SH-SY5Y (cell line): Measurements from ENCODE around the gene EEPD1.

Source experiments
- GATA2 ChIP-seq: IDR thresholded peaks from 2 replicates; pipeline ENCODE4 v1.6.1; 2011; ENCODE audit warnings: mild to moderate bottlenecking, low read depth, low read length
- GATA3 ChIP-seq: IDR thresholded peaks from 2 replicates; pipeline ENCODE4 v1.6.1; 2011; ENCODE audit warnings: low read depth, mild to moderate bottlenecking, low read length, moderate library complexity

Gene EEPD1

GRCh38 chr7:36304099-36304425 is 151.0 kb downstream of the EEPD1 start:
- no peak for TF ChIP-seq GATA2
- TF ChIP-seq GATA3: no peak

- TF ChIP-seq GATA2 (no peak), GATA3 (no peak)
Measured at GRCh38 chr7:36305226-36305625, 152.2 kb downstream of the EEPD1 start.

GRCh38 chr7:36305648-36306047 is 152.6 kb downstream of the EEPD1 start:
- TF ChIP-seq GATA3 (no peak), GATA2 (no peak)

GRCh38 chr7:36306222-36306621 is 153.2 kb downstream of the EEPD1 start:
- TF ChIP-seq GATA3 (no peak), GATA2 (no peak)

- TF ChIP-seq GATA2: no peak
- TF ChIP-seq GATA3: no peak
Measured at GRCh38 chr7:36306722-36307121, 153.7 kb downstream of the EEPD1 start.

GRCh38 chr7:36308031-36308430 is 155.0 kb downstream of the EEPD1 start:
- TF ChIP-seq GATA2 (no peak), GATA3 (no peak)

GRCh38 chr7:36309301-36309700 is 156.2 kb downstream of the EEPD1 start:
- TF ChIP-seq GATA2 (no peak), GATA3 (no peak)

GRCh38 chr7:36309716-36310115 is 156.7 kb downstream of the EEPD1 start:
- TF ChIP-seq GATA3 (no peak), GATA2 (no peak)

GRCh38 chr7:36310897-36311296 is 157.8 kb downstream of the EEPD1 start:
- TF ChIP-seq GATA3 (no peak), GATA2 (no peak)

- TF ChIP-seq GATA3: no peak
- TF ChIP-seq GATA2: no peak
Measured at GRCh38 chr7:36311539-36311938, 158.5 kb downstream of the EEPD1 start.

- TF ChIP-seq GATA3: no peak
Measured at GRCh38 chr7:36312064-36312914, 159.2 kb downstream of the EEPD1 start.

GRCh38 chr7:36312915-36313334 is 159.9 kb downstream of the EEPD1 start:
- TF ChIP-seq GATA3 (no peak), GATA2 (no peak)

GRCh38 chr7:36313607-36314006 is 160.6 kb downstream of the EEPD1 start:
- TF ChIP-seq GATA3 (no peak), GATA2 (no peak)

- TF ChIP-seq GATA3: no peak
- no peak for TF ChIP-seq GATA2
Measured at GRCh38 chr7:36314491-36314890, 161.4 kb downstream of the EEPD1 start.

GRCh38 chr7:36315309-36315944 is 162.4 kb downstream of the EEPD1 start:
- TF ChIP-seq GATA3 (no peak), GATA2 (no peak)
